Spleen (tissue), 11 donors: Measurements from ENCODE around the gene PARVG. TPM values are rescaled to one million over a fixed set of nuclear protein-coding genes. Genes with fewer than 3 reads are reported as not detected.
"Not testable (repeated sequence)": the region's sequence is repeated elsewhere in the genome, so short reads cannot be mapped to it uniquely, and the experiment has no call there.

ENCODE experiments used
- DNase-seq: peaks from one replicate; pipeline ENCODE4 v3.0.0-alpha.2; 2020
- H3K27ac ChIP-seq, 8 donors: fragments of 200-600 bp; sonication (generic) in 7 of 8; 1 replicate in 4 of 8; 2 replicates in 4 of 8; pipeline versions ENCODE4 v1.5.0 to v1.8.0; 2016 to 2021; ENCODE audit warnings: inconsistent platforms in 4 of 8, mild to moderate bottlenecking in 4 of 8, moderate library complexity in 1 of 8
- H3K27me3 ChIP-seq, 7 donors: fragments of 200-600 bp; sonication (generic) in 6 of 7; replicated peaks in 1 of 7; 1 replicate in 4 of 7; 2 replicates in 3 of 7; pipeline versions ENCODE4 v1.5.0 to v1.8.0; 2016 to 2021; ENCODE audit warnings: inconsistent platforms in 3 of 7, mild to moderate bottlenecking in 1 of 7
- H3K36me3 ChIP-seq, 6 donors: fragments of 200-600 bp; sonication (generic) in 5 of 6; 1 replicate in 4 of 6; 2 replicates in 2 of 6; pipeline versions ENCODE4 v1.5.0 to v1.8.0; 2016 to 2021; ENCODE audit warnings: inconsistent platforms in 2 of 6
- H3K4me1 ChIP-seq, 6 donors: fragments of 200-600 bp; sonication (generic) in 5 of 6; 1 replicate in 3 of 6; 2 replicates in 3 of 6; pipeline versions ENCODE4 v1.5.0 to v1.8.0; 2016 to 2021; ENCODE audit warnings: inconsistent platforms in 3 of 6
- H3K4me3 ChIP-seq, 8 donors: fragments of 200-600 bp; sonication (generic) in 7 of 8; 1 replicate in 4 of 8; 2 replicates in 4 of 8; pipeline versions ENCODE4 v1.5.0 to v1.8.0; 2016 to 2021; ENCODE audit warnings: inconsistent platforms in 4 of 8, mild to moderate bottlenecking in 4 of 8, moderate library complexity in 2 of 8
- H3K9me3 ChIP-seq, 8 donors: fragments of 200-600 bp; sonication (generic) in 7 of 8; 1 replicate in 4 of 8; 2 replicates in 4 of 8; pipeline versions ENCODE4 v1.5.0 to v1.8.0; 2016 to 2021; ENCODE audit warnings: inconsistent platforms in 4 of 8
- POLR2A ChIP-seq, 3 donors: fragments of 450-650 bp; IDR thresholded peaks; one replicate each; pipeline ENCODE4 v1.5.1; 2017; ENCODE audit warnings: antibody characterized with exemption in 3 of 3, mild to moderate bottlenecking in 1 of 3
- POLR2AphosphoS5 ChIP-seq, 3 donors: sonication (generic); formaldehyde crosslinking; IDR thresholded peaks; one replicate each; pipeline ENCODE4 v1.5.1; 2017; ENCODE audit warnings: antibody characterized with exemption in 3 of 3
- WGBS, 5 donors: extraction: QIAGEN DNeasy Blood & Tissue Kit in 3 of 5; methylation state at CpG; one replicate each; pipeline versions ENCODE4 v1.1.5 to v1.1.7; 2013 to 2018; 5-methylcytosine and 5-hydroxymethylcytosine counted together
- intact Hi-C: fragments of 100-400 bp; cut with DNase I; formaldehyde crosslinking; loops from one replicate; pipeline ENCODE4 v1.15.0; 2023; ENCODE audit warnings: low total_unique reads
- polyA plus RNA-seq, 3 donors: library from polyadenylated mRNA; stranded (reverse); fragments of 200-250 nt; gene quantifications; one replicate each; pipeline ENCODE4 v1.2.1, GENCODE V29; 2013
- total RNA-seq, 7 donors: library from RNA; depleted of rRNA in 3 of 7; stranded (reverse); fragments of >200 nt in 3 of 7; fragmentation: NEBNext Ultra II Directional in 4 of 7; extraction: Animal tissue kit (Norgen Biotek cat#: 25700) in 4 of 7; gene quantifications; one replicate each; pipeline versions ENCODE4 v1.1.0 to v1.2.1, GENCODE V29; 2016 to 2021
- TF ChIP-seq, protein P1 (sequence below), 11 experiments: fragments of 200-600 bp in 7 of 11; fragments of 450-650 bp in 4 of 11; sonication (generic) in 4 of 11; IDR thresholded peaks in 8 of 11; conservative IDR thresholded peaks in 3 of 11; 1 replicate in 7 of 11; 2 replicates in 4 of 11; pipeline versions ENCODE4 v1.4.0 to v1.8.0; 2016 to 2021; ENCODE audit warnings: antibody characterized with exemption in 11 of 11, inconsistent platforms in 4 of 11, mild to moderate bottlenecking in 1 of 11
- donor health status: healthy with polysubstance abuse.
- donor health status: DM: no; HTN: no; CAD: no; lungs with moderate emphysema.
- donor health status: DM: no; HTN: no; CAD: no.
- donor health status: Bipolar disorder and iron deficiency.
- donor health status: healthy.
- donor health status: DM: no; HTN: no; CAD: no.
- donor health status: DM: yes; HTN: yes; CAD: no.

Gene PARVG
- total and polyA plus RNA-seq, 10 donors: 118 to 226 (median 159) TPM

- intact Hi-C loops: no loop called here
- Histone ChIP-seq H3K4me1 (no peaks in the 10 kb centered on the region), H3K9me3 (peaks cover 6 to 34% (median 23%) of the 10 kb centered on the region in 8 donors), H3K36me3 (no peaks in the 10 kb centered on the region), H3K27ac (no peak overlapping the region), H3K27me3 (peaks cover 0 to 18% (median 0%) of the 10 kb centered on the region in 7 donors), H3K4me3 (no peak overlapping the region)
- TF ChIP-seq POLR2AphosphoS5 (IDR thresholded peaks at IDR 0.05) (no peak), POLR2A (IDR thresholded peaks at IDR 0.05) (no peak)
- TF ChIP-seq, protein P1, sequence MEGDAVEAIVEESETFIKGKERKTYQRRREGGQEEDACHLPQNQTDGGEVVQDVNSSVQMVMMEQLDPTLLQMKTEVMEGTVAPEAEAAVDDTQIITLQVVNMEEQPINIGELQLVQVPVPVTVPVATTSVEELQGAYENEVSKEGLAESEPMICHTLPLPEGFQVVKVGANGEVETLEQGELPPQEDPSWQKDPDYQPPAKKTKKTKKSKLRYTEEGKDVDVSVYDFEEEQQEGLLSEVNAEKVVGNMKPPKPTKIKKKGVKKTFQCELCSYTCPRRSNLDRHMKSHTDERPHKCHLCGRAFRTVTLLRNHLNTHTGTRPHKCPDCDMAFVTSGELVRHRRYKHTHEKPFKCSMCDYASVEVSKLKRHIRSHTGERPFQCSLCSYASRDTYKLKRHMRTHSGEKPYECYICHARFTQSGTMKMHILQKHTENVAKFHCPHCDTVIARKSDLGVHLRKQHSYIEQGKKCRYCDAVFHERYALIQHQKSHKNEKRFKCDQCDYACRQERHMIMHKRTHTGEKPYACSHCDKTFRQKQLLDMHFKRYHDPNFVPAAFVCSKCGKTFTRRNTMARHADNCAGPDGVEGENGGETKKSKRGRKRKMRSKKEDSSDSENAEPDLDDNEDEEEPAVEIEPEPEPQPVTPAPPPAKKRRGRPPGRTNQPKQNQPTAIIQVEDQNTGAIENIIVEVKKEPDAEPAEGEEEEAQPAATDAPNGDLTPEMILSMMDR (IDR thresholded peaks at IDR 0.05 in 8 of 11, conservative IDR thresholded peaks at IDR 0.05 in 3 of 11): no peak
- 83 to 93% (median 88%) methylated on average over 2 of the region's 2 CpGs for WGBS, 5 donors
- no peak for DNase-seq
Measured at GRCh38 chr22:44229809-44230208, 49.1 kb downstream of the PARVG start.

DNA sequence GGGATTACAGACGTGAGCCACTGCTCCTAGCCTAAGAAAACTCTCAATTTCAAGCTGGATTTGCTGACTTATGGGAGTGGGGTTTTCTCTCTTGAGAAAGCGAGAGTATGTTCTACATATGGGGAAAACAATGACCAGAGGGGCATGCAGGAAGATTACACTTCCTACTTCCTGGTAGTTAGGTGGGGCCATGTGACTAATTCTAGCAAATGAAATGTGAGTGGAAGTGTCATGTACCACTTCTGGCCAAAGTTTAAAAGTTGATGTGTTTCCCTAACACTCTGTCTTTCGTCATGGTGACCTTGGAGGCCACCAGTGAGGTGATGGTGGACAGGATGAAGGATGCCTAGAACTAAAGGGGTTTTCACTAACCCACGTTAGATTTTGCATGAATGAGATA lies 50.5 kb downstream of the PARVG start:
- DNase-seq: no peak
- intact Hi-C loops: no loop called here
- Histone ChIP-seq H3K4me1 (no peaks in the 10 kb centered on the region), H3K9me3 (peaks cover 6 to 34% (median 23%) of the 10 kb centered on the region in 8 donors), H3K4me3 (no peak overlapping the region), H3K36me3 (no peaks in the 10 kb centered on the region), H3K27ac (no peak overlapping the region), H3K27me3 (peaks cover 0 to 4% (median 0%) of the 10 kb centered on the region in 7 donors)
- 78 to 90% (median 84%) methylated on average over 4 of the region's 4 CpGs for WGBS, 5 donors
- TF ChIP-seq POLR2AphosphoS5 (IDR thresholded peaks at IDR 0.05) (no peak), POLR2A (IDR thresholded peaks at IDR 0.05) (no peak)
- TF ChIP-seq, protein P1 (IDR thresholded peaks at IDR 0.05 in 8 of 11, conservative IDR thresholded peaks at IDR 0.05 in 3 of 11): no peak

DNA sequence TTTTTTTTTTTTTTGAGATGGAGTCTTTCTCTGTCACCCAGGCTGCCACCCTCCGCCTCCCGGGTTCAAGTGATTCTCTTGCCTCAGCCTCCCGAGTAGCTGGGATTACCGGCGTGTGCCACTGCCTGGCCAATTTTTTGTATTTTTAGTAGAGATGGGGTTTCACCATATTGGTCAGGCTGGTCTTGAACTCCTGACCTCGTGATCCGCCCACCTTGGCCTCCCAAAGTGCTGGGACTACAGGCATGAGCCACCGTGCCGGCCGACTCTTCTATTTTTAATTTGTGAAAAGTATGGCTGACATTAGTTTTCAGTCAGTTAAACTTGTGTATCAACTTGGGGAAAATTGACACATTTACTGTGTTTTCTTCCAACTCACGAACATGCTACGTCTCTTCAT lies 53.6 kb downstream of the PARVG start:
- DNase-seq, H3K9me3 ChIP-seq, H3K4me1 ChIP-seq, H3K27ac ChIP-seq, H3K4me3 ChIP-seq, intact Hi-C loops, H3K36me3 ChIP-seq: not testable (repeated sequence)
- peaks cover 0 to 12% (median 0%) of the 10 kb centered on the region in 7 donors for H3K27me3 ChIP-seq
- 93 to 97% (median 96%) methylated on average over 12 of the region's 12 CpGs for WGBS, 5 donors

DNA sequence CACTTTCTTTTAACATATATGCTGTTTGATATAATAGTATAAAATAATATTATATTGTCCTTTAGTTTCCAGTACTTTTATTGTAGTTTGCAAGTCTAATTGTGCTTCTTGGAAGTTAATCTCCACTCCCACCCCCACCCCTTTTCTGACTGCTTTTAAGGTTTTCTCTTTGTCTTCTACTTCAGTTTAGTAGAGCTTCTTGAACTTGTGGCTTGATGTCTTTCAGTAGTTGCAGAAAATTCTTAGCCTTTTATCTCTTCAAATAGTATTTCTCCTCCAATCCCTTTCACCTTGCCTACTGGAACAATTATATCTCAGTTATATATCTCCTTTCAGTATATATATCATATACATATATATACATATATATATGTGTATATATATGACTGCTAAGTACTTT lies 56.6 kb downstream of the PARVG start:
- H3K27me3 ChIP-seq: peaks cover 0 to 27% (median 0%) of the 10 kb centered on the region in 7 donors
- TF ChIP-seq, protein P1 (IDR thresholded peaks at IDR 0.05 in 8 of 11, conservative IDR thresholded peaks at IDR 0.05 in 3 of 11): no peak
- no peak for TF ChIP-seq POLR2A (IDR thresholded peaks at IDR 0.05)
- TF ChIP-seq POLR2AphosphoS5 (IDR thresholded peaks at IDR 0.05): no peak
- intact Hi-C loops: no loop called here
- H3K27ac ChIP-seq: no peak overlapping the region
- H3K36me3 ChIP-seq: no peaks in the 10 kb centered on the region
- H3K9me3 ChIP-seq: no peaks in the 10 kb centered on the region
- H3K4me1 ChIP-seq: no peaks in the 10 kb centered on the region
- no peak for DNase-seq
- no peak overlapping the region for H3K4me3 ChIP-seq

DNA sequence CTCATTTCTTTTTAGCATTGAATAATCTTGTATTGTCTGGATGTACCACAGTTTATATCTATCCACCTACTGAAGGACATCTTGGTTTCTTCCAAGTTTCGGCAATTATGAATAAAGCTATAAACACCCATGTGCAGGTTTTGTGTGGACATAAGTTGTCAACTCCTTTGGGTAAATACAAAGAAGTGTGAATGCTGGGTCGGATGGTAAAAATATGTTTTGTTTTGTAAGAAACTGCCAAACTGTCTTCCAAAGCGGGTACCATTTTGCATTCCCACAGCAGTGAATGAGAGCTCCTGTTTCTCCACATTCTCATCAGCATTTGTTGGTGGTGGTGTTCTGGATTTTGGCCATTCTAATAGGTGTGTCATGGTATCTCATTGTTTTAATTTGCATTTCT lies 60.4 kb downstream of the PARVG start:
- H3K27ac ChIP-seq, intact Hi-C loops, DNase-seq, H3K9me3 ChIP-seq, H3K4me1 ChIP-seq, H3K36me3 ChIP-seq, H3K4me3 ChIP-seq: not testable (repeated sequence)
- WGBS, 5 donors: 87 to 95% (median 90%) methylated on average over 3 of the region's 3 CpGs
- peaks cover 0 to 61% (median 0%) of the 10 kb centered on the region in 7 donors for H3K27me3 ChIP-seq
